ENCODE measurements around the gene PINLYP.

Gene PINLYP

DNA sequence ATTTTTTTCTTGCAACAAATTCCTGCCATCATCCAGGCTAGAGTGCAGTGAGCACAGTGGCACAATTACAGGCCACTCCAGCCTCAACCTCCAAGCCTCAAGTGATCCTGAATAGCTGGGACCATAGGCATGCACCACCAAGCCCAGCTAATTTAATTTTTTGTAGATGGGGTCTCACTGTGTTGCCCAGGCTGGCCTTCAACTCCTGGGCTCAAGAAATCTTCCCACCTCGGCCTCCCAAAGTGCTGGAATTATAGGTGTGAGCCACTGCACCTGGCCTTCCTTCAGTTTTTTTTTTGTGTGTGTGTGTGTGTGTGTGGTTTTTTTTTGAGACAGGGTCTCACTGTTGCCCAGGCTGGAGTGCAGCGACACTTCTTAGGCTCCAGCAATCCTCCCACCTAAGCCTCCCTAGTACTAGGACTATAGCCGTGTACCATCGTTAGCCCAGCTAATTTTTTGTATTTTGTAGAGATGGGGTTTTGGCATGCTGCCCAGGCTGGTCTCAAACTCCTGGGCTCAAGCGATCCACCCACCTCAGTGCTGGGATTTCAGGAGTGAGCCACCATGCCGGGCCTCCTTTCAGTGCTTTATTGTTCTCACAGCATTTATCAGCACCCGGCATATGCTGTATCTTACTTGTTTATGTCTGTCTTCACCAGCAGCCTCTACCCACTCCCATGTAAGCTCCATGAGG lies 30.4 kb downstream of the PINLYP start (continued):
- TF ChIP-seq, protein P1, sequence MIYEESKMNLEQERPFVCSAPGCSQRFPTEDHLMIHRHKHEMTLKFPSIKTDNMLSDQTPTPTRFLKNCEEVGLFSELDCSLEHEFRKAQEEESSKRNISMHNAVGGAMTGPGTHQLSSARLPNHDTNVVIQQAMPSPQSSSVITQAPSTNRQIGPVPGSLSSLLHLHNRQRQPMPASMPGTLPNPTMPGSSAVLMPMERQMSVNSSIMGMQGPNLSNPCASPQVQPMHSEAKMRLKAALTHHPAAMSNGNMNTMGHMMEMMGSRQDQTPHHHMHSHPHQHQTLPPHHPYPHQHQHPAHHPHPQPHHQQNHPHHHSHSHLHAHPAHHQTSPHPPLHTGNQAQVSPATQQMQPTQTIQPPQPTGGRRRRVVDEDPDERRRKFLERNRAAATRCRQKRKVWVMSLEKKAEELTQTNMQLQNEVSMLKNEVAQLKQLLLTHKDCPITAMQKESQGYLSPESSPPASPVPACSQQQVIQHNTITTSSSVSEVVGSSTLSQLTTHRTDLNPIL (CRISPR knock-in tag; IDR thresholded peaks at IDR 0.05; ENCODE audit: low read depth), result no peak
- no peak for TF ChIP-seq ZFP30 (CRISPR knock-in tag; IDR thresholded peaks at IDR 0.05)

DNA sequence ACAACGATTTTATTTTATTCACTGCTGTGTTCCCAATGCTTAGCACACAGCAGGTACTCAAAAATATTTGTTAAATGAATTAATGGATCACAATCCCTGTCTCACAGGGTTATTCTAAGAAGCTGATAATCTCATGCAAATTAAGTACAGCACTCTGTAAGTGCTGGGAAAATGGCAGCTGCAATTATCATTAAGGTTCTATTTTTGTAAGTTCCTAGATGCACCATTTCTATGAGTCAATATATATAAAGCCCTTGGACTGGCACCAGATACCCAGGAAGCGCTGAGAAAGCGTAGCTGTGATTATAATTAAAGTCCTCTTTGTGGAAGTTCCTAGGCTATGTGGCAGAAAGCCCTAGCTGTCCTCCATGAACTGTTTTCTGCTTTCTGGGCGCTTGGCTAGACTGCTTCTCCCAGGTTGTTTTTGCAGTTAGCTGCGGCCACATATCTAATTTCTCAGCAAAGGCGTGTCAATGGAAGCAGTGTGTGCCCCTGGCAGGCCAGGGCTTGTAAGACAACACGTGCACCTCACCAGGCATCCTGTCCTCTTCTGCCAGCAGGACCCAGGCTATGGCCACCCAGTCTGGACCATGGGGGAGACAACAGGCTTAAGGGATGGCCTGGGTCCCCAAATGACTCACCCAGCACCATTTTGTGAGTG lies 31.1 kb downstream of the PINLYP start:
- no peak for TF ChIP-seq ZNF70 (CRISPR knock-in tag; IDR thresholded peaks at IDR 0.05)
- TF ChIP-seq, protein P2, sequence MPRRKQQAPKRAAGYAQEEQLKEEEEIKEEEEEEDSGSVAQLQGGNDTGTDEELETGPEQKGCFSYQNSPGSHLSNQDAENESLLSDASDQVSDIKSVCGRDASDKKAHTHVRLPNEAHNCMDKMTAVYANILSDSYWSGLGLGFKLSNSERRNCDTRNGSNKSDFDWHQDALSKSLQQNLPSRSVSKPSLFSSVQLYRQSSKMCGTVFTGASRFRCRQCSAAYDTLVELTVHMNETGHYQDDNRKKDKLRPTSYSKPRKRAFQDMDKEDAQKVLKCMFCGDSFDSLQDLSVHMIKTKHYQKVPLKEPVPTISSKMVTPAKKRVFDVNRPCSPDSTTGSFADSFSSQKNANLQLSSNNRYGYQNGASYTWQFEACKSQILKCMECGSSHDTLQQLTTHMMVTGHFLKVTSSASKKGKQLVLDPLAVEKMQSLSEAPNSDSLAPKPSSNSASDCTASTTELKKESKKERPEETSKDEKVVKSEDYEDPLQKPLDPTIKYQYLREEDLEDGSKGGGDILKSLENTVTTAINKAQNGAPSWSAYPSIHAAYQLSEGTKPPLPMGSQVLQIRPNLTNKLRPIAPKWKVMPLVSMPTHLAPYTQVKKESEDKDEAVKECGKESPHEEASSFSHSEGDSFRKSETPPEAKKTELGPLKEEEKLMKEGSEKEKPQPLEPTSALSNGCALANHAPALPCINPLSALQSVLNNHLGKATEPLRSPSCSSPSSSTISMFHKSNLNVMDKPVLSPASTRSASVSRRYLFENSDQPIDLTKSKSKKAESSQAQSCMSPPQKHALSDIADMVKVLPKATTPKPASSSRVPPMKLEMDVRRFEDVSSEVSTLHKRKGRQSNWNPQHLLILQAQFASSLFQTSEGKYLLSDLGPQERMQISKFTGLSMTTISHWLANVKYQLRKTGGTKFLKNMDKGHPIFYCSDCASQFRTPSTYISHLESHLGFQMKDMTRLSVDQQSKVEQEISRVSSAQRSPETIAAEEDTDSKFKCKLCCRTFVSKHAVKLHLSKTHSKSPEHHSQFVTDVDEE (CRISPR knock-in tag; IDR thresholded peaks at IDR 0.05), result no peak
- no peak for TF ChIP-seq OSR1 (CRISPR knock-in tag; IDR thresholded peaks at IDR 0.05)
- no peak for TF ChIP-seq ZFP3 (CRISPR knock-in tag; IDR thresholded peaks at IDR 0.05)
- ATAC-seq, result no peak

DNA sequence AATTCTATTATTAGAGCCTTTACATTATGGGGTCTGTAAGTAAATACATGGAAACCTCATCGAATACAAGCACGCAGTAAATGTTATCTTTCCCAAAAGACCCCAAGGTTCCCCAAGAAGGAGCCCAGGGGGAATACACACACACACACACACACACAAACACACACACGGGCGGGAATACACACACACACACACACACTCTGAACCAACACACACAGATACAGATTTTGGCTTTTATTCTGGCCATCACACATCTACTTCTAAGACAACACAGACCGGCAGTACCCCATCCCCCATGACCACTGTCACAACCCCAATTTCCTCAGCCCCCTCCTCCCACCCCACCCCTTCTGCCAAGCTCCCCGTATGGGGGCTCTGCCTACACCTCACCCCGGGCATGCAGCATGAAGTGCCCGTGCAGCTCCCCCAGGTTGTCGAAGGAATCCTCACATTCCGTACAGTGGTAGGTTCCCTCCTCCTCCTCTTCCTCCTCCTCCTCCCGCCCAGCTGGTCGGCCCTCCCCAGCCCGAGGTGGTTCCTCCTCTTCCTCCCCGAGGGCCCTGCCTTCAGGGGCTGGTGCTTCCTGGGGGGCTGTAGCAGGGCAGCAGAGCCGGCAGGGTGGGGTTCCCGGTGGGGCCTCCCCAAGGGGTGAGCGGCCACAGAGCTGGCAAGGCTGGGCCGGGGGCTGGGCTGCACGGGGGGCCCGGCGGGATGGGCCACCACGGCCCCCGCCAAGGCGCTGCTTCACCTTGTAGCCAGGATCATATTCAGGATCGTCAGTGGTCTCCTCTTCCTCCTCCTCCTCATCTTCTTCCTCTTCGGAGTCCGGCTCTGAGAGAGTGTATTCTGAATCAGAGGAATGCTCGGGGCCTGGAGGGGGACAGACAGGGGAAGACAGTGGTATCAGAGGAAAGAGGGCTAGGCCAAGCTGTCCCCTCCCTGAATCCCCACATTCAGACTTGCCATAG lies 31.9 kb downstream of the PINLYP start:
- no peak for ATAC-seq
- TF ChIP-seq RARB (CRISPR knock-in tag; IDR thresholded peaks at IDR 0.05) (no peak), ZNF8 (CRISPR knock-in tag; IDR thresholded peaks at IDR 0.05) (no peak), OSR1 (CRISPR knock-in tag; IDR thresholded peaks at IDR 0.05) (no peak), GLIS3 (CRISPR knock-in tag; IDR thresholded peaks at IDR 0.05) (no peak), SNAI2 (CRISPR knock-in tag; IDR thresholded peaks at IDR 0.05) (no peak), ARNTL (CRISPR knock-in tag; IDR thresholded peaks at IDR 0.05; ENCODE audit: borderline replicate concordance, low read depth) (no peak), CSDC2 (CRISPR knock-in tag; IDR thresholded peaks at IDR 0.05) (no peak), ZNF565 (CRISPR knock-in tag; conservative IDR thresholded peaks at IDR 0.05; ENCODE audit: low read depth) (no peak), TCF4 (CRISPR knock-in tag; IDR thresholded peaks at IDR 0.05; ENCODE audit: borderline replicate concordance) (no peak), ZFP3 (CRISPR knock-in tag; IDR thresholded peaks at IDR 0.05) (no peak)
- TF ChIP-seq, protein P1 (CRISPR knock-in tag; IDR thresholded peaks at IDR 0.05; ENCODE audit: low read depth), result no peak
- TF ChIP-seq, protein P3, sequence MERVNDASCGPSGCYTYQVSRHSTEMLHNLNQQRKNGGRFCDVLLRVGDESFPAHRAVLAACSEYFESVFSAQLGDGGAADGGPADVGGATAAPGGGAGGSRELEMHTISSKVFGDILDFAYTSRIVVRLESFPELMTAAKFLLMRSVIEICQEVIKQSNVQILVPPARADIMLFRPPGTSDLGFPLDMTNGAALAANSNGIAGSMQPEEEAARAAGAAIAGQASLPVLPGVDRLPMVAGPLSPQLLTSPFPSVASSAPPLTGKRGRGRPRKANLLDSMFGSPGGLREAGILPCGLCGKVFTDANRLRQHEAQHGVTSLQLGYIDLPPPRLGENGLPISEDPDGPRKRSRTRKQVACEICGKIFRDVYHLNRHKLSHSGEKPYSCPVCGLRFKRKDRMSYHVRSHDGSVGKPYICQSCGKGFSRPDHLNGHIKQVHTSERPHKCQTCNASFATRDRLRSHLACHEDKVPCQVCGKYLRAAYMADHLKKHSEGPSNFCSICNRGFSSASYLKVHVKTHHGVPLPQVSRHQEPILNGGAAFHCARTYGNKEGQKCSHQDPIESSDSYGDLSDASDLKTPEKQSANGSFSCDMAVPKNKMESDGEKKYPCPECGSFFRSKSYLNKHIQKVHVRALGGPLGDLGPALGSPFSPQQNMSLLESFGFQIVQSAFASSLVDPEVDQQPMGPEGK (CRISPR knock-in tag; IDR thresholded peaks at IDR 0.05; ENCODE audit: borderline replicate concordance), result no peak

DNA sequence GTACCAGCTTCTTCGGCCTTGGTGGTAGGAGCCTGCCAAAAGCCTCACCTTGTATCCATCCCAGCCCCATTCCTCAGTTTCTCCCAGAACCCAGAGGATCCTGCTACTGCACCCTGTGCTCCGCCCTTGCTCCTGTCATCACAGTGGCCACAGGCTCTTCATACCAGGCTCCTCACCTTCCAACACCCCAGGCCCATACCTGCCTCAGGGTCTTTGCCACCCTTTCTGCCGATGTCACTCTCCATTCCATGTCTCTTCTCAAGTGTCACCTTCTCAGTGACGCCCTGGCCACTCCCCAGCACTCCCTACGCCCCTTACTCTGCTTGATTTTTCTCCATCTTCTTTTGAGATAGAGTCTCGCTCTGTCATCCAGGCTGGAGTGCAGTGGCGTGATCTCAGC lies 34.3 kb downstream of the PINLYP start:
- ATAC-seq, result no peak

More for the DNA sequence above, 34.3 kb downstream of the PINLYP start:
- TF ChIP-seq ZC3H10 (CRISPR knock-in tag; IDR thresholded peaks at IDR 0.05) (no peak), BACH2 (CRISPR knock-in tag; IDR thresholded peaks at IDR 0.05; ENCODE audit: borderline replicate concordance) (no peak), ISL1 (CRISPR knock-in tag; IDR thresholded peaks at IDR 0.05) (no peak), ZFP3 (CRISPR knock-in tag; IDR thresholded peaks at IDR 0.05) (no peak), ESRRG (CRISPR knock-in tag; IDR thresholded peaks at IDR 0.05) (no peak), ARNTL (CRISPR knock-in tag; IDR thresholded peaks at IDR 0.05; ENCODE audit: borderline replicate concordance, low read depth) (no peak), GLIS3 (CRISPR knock-in tag; IDR thresholded peaks at IDR 0.05) (no peak), ZFP30 (CRISPR knock-in tag; IDR thresholded peaks at IDR 0.05) (no peak)
- TF ChIP-seq, protein P4, sequence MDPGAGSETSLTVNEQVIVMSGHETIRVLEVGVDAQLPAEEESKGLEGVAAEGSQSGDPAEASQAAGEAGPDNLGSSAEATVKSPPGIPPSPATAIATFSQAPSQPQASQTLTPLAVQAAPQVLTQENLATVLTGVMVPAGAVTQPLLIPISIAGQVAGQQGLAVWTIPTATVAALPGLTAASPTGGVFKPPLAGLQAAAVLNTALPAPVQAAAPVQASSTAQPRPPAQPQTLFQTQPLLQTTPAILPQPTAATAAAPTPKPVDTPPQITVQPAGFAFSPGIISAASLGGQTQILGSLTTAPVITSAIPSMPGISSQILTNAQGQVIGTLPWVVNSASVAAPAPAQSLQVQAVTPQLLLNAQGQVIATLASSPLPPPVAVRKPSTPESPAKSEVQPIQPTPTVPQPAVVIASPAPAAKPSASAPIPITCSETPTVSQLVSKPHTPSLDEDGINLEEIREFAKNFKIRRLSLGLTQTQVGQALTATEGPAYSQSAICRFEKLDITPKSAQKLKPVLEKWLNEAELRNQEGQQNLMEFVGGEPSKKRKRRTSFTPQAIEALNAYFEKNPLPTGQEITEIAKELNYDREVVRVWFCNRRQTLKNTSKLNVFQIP (CRISPR knock-in tag; IDR thresholded peaks at IDR 0.05; ENCODE audit: borderline replicate concordance, low read depth), result no peak
- TF ChIP-seq, protein P5, sequence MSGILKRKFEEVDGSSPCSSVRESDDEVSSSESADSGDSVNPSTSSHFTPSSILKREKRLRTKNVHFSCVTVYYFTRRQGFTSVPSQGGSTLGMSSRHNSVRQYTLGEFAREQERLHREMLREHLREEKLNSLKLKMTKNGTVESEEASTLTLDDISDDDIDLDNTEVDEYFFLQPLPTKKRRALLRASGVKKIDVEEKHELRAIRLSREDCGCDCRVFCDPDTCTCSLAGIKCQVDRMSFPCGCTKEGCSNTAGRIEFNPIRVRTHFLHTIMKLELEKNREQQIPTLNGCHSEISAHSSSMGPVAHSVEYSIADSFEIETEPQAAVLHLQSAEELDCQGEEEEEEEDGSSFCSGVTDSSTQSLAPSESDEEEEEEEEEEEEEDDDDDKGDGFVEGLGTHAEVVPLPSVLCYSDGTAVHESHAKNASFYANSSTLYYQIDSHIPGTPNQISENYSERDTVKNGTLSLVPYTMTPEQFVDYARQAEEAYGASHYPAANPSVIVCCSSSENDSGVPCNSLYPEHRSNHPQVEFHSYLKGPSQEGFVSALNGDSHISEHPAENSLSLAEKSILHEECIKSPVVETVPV (CRISPR knock-in tag; IDR thresholded peaks at IDR 0.05), result no peak
- TF ChIP-seq, protein P1 (CRISPR knock-in tag; IDR thresholded peaks at IDR 0.05; ENCODE audit: low read depth), result no peak
